Stomach (tissue), 4 donors: ENCODE data around the gene COX7A2L.

ENCODE experiments used
- CTCF ChIP-seq, 7 experiments: fragments of 450-650 bp in 4 of 7; fragments of 200-600 bp in 3 of 7; sonication (generic) in 3 of 7; IDR thresholded peaks; one replicate each; pipeline ENCODE4 v1.5.1; 2016 to 2019; ENCODE audit warnings: antibody characterized with exemption in 7 of 7, control low read depth in 2 of 7, mild to moderate bottlenecking in 1 of 7
- EP300 ChIP-seq: sonication (generic); formaldehyde crosslinking; IDR thresholded peaks from one replicate; pipeline ENCODE4 v1.6.1; 2017; ENCODE audit warnings: antibody characterized with exemption
- POLR2A ChIP-seq, 4 donors: fragments of 450-650 bp; IDR thresholded peaks; one replicate each; pipeline ENCODE4 v1.6.1; 2016; ENCODE audit warnings: antibody characterized with exemption in 4 of 4, control low read depth in 2 of 4, mild to moderate bottlenecking in 1 of 4, moderate library complexity in 1 of 4
- POLR2AphosphoS5 ChIP-seq, 3 donors: sonication (generic); formaldehyde crosslinking; IDR thresholded peaks; one replicate each; pipeline ENCODE4 v1.6.1; 2016; ENCODE audit warnings: antibody characterized with exemption in 3 of 3

- TF ChIP-seq POLR2A (IDR thresholded peaks at IDR 0.05) (no peak), CTCF (IDR thresholded peaks at IDR 0.05) (no peak), POLR2AphosphoS5 (IDR thresholded peaks at IDR 0.05) (no peak), EP300 (no peak)
Measured at GRCh38 chr2:42348113-42348805, 12.8 kb downstream of the COX7A2L start.
